Measurements from ENCODE around the gene TPCN1.
A peak's percentile ranks its signal among the peaks of the same experiment; 100 is the strongest.

Gene TPCN1

DNA sequence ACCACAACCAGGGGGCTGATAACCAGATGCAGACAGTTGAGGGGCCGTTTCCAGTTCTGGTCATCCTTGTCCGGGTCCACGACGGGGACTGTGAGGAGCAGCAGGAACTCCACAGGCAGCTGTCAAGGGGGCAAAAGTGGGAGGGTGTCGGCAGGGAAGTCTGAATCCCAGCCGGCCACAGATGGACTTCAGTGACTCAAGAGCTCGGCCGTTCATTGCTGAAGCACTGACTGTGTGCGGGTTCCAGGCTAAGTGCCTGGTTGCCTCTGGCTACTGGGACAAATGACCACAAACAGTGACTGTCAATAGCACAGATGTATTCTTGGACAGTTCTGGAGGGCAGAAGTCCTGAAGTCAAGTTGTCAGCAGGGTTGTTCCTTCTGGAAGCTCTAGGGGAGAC, 94.1 kb downstream of the TPCN1 start (continued):
- TF ChIP-seq, protein P1, sequence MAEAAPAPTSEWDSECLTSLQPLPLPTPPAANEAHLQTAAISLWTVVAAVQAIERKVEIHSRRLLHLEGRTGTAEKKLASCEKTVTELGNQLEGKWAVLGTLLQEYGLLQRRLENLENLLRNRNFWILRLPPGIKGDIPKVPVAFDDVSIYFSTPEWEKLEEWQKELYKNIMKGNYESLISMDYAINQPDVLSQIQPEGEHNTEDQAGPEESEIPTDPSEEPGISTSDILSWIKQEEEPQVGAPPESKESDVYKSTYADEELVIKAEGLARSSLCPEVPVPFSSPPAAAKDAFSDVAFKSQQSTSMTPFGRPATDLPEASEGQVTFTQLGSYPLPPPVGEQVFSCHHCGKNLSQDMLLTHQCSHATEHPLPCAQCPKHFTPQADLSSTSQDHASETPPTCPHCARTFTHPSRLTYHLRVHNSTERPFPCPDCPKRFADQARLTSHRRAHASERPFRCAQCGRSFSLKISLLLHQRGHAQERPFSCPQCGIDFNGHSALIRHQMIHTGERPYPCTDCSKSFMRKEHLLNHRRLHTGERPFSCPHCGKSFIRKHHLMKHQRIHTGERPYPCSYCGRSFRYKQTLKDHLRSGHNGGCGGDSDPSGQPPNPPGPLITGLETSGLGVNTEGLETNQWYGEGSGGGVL (tag by site-specific recombination; IDR thresholded peaks at IDR 0.05) = no peak
- TF ChIP-seq GFI1B (tag by site-specific recombination; IDR thresholded peaks at IDR 0.05) (no peak), ZNF202 (tag by site-specific recombination; IDR thresholded peaks at IDR 0.05; ENCODE audit: borderline replicate concordance) (no peak), MZF1 (tag by site-specific recombination; IDR thresholded peaks at IDR 0.05; ENCODE audit: borderline replicate concordance) (no peak), TRIM28 (IDR thresholded peaks at IDR 0.05; ENCODE audit: borderline replicate concordance, low read length) (no peak), ZNF791 (tag by site-specific recombination; IDR thresholded peaks at IDR 0.05) (no peak)

DNA sequence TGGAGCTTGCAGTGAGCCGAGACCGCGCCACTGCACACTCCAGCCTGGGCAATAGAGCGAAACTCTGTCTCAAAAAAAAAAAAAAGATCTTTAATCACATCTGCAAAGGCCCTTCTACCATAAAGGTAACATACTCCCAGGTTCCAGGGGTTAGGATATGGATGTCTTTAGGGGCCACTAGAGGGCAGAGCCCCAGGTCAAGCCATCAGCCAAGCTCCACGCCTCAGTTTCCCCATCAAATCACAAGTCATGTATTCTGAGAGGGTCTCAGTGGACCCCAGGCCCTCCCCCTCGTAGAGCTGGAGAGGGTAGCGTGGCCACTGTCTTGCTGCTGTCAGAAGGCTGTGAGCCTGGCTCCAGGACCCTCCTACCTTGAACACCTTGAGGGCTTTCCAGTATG, 94.9 kb downstream of the TPCN1 start:
- ChIA-PET CTCF (interaction anchor here (0.6 to 1.5 kb wide), 3 partner anchors 108 to 164 kb away, joined by 3 to 6 read pairs (median 3); no protein-coding TSS in a partner anchor), POLR2A (interaction anchor here (0.5 kb wide), 1 partner anchor 126 kb away, joined by 3 read pairs; no protein-coding TSS in a partner anchor)
- H3K36me3 ChIP-seq (ENCODE audit: control insufficient read depth in 2 of 2, insufficient read depth in 1 of 2, low read length in 2 of 2) = peaks cover 0 to 27% of the 10 kb centered on the region in 2 experiments; a peak in 1 of 3 replicates
- H3K27ac ChIP-seq (ENCODE audit: extremely low read depth, low read depth, low read length) = no peak overlapping the region
- H3K4me1 ChIP-seq (ENCODE audit: control insufficient read depth, insufficient read depth, low read length) = no peaks in the 10 kb centered on the region
- no peaks in the 10 kb centered on the region for H3K9me3 ChIP-seq (ENCODE audit: control insufficient read depth, insufficient read depth, low read depth, low read length)
- no peak overlapping the region for H3K4me3 ChIP-seq (ENCODE audit: low read depth, low read length)
- TF ChIP-seq, protein P2, sequence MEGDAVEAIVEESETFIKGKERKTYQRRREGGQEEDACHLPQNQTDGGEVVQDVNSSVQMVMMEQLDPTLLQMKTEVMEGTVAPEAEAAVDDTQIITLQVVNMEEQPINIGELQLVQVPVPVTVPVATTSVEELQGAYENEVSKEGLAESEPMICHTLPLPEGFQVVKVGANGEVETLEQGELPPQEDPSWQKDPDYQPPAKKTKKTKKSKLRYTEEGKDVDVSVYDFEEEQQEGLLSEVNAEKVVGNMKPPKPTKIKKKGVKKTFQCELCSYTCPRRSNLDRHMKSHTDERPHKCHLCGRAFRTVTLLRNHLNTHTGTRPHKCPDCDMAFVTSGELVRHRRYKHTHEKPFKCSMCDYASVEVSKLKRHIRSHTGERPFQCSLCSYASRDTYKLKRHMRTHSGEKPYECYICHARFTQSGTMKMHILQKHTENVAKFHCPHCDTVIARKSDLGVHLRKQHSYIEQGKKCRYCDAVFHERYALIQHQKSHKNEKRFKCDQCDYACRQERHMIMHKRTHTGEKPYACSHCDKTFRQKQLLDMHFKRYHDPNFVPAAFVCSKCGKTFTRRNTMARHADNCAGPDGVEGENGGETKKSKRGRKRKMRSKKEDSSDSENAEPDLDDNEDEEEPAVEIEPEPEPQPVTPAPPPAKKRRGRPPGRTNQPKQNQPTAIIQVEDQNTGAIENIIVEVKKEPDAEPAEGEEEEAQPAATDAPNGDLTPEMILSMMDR (tag by site-specific recombination; IDR thresholded peaks at IDR 0.05) = 0 out of 2 replicates have a peak, but pooled peaks have one; percentile 13
- TF ChIP-seq, protein P3, sequence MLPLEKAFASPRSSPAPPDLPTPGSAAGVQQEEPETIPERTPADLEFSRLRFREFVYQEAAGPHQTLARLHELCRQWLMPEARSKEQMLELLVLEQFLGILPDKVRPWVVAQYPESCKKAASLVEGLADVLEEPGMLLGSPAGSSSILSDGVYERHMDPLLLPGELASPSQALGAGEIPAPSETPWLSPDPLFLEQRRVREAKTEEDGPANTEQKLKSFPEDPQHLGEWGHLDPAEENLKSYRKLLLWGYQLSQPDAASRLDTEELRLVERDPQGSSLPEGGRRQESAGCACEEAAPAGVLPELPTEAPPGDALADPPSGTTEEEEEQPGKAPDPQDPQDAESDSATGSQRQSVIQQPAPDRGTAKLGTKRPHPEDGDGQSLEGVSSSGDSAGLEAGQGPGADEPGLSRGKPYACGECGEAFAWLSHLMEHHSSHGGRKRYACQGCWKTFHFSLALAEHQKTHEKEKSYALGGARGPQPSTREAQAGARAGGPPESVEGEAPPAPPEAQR (tag by site-specific recombination; IDR thresholded peaks at IDR 0.05) = no peak

DNA sequence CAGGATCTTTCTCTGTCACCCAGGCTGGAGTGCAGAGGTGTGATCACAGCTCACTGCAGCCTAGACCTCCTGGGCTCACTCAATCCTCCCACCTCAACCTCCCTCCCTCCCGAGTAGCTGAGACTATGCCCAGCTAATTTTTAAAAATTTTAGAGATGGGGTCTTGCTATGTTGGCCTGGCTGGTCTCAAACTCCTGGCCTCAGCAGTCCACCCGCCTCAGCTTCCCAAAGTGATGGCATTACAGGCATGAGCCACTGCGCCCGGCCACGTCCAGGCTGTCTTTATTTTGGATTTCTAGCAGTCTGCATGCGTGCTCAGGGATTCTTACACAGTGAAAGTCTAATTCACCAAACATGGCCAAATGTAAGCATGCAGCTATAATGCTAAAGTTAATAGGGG, 95.9 kb downstream of the TPCN1 start:
- TF ChIP-seq ZNF121 (tag by site-specific recombination; IDR thresholded peaks at IDR 0.05) (peak; percentile 72), FEZF1 (tag by site-specific recombination; IDR thresholded peaks at IDR 0.05) (no peak), ZNF529 (tag by site-specific recombination; IDR thresholded peaks at IDR 0.05; ENCODE audit: insufficient replicate concordance) (no peak), ZNF211 (tag by site-specific recombination; IDR thresholded peaks at IDR 0.05; ENCODE audit: low read depth) (no peak), ZNF501 (tag by site-specific recombination; IDR thresholded peaks at IDR 0.05) (no peak)
- TF ChIP-seq, protein P4, sequence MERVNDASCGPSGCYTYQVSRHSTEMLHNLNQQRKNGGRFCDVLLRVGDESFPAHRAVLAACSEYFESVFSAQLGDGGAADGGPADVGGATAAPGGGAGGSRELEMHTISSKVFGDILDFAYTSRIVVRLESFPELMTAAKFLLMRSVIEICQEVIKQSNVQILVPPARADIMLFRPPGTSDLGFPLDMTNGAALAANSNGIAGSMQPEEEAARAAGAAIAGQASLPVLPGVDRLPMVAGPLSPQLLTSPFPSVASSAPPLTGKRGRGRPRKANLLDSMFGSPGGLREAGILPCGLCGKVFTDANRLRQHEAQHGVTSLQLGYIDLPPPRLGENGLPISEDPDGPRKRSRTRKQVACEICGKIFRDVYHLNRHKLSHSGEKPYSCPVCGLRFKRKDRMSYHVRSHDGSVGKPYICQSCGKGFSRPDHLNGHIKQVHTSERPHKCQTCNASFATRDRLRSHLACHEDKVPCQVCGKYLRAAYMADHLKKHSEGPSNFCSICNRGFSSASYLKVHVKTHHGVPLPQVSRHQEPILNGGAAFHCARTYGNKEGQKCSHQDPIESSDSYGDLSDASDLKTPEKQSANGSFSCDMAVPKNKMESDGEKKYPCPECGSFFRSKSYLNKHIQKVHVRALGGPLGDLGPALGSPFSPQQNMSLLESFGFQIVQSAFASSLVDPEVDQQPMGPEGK (tag by site-specific recombination; IDR thresholded peaks at IDR 0.05) = no peak
- Histone ChIP-seq H3K4me1 (ENCODE audit: control insufficient read depth, insufficient read depth, low read length) (no peaks in the 10 kb centered on the region), H3K4me3 (ENCODE audit: low read depth, low read length) (no peak overlapping the region), H3K36me3 (ENCODE audit: control insufficient read depth in 2 of 2, insufficient read depth in 1 of 2, low read length in 2 of 2) (peaks cover 0 to 28% of the 10 kb centered on the region in 2 experiments; a peak in 1 of 3 replicates), H3K9me3 (ENCODE audit: control insufficient read depth, insufficient read depth, low read depth, low read length) (no peaks in the 10 kb centered on the region), H3K27ac (ENCODE audit: extremely low read depth, low read depth, low read length) (no peak overlapping the region)
- CTCF ChIA-PET = interaction anchor here (0.6 to 1.5 kb wide), 2 partner anchors 107 to 129 kb away, joined by 4 to 6 read pairs; no protein-coding TSS in a partner anchor
- POLR2A ChIA-PET = no interaction called here

Data from HEK293 (cell line).